Measurements from ENCODE around the gene PI4K2B.
A peak's percentile ranks its signal among the peaks of the same experiment; 100 is the strongest.
"Not testable (repeated sequence)": the region's sequence is repeated elsewhere in the genome, so short reads cannot be mapped to it uniquely, and the experiment has no call there.

PI4K2B gene

DNA sequence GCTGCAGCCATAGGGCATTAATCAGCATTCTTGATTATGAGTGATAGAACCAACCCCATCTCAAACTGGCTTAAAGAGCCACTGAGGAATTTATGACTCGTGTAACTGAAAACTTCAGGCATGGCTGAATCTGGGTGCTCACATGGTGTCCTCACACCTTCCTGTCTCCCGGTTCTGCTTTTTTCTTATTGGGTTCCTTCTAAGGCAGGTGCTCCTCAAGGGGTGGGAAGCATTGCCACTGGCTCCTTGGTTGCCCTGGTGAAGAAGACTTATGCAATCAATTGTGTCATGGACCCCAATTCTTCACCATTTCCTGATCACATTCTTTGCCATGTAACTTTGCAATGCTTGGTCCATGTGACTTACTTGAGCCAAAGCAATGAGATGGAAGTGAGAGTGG, 74.5 kb downstream of the PI4K2B start:
- no peak for DNase-seq

DNA sequence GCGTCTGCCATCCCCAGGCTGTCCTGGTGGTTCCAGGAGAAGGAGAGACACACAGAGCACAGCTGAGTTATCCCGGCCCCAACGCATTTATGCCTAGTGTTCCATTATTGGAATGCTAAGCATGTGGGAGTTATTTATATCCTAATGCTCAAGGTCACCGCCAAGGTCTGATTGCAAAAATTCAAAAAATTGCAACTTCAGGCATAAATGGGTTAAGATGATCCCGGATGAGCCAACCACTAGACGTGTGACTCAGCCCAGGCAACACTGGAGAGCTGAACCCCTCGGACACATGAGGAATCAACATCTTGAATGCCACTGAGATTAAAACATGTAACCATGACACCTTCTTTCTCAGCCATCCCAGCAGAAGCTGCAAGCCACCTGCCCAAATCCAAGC, 74.9 kb downstream of the PI4K2B start:
- DNase-seq, result no peak

DNA sequence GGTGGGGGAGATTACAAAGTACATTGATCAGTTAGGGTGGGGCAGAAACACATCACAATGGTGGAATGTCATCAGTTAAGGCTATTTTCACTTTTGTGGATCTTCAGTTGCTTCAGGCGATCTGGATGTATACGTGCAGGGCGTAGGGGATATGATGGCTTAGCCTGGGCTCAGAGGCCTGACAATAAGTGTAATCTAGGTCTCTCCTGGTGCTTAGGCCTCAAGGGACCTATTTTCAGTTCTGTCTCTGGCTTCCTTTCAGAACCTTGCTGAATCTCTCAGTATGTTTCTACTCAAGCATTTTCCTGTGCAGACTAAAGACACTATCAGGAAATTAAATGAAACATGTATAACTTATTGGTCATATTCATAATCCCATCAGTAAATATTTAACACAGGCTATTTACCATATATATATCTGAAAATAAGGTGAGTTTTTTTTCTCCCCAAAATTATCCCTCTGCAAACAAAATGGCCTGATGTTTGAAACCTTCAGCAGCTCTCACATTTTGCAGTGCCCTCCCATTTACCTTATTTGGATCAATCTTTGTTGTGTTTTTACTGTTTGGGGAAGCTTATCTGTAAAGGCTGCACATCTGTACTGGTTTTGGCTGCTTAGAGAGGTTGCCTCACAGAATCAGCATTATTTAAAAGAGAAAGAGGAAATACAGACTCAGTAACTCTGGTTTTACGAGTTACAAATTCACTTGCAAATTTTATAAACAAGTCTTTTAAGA, 76.4 kb downstream of the PI4K2B start:
- DNase-seq, result no peak

DNA sequence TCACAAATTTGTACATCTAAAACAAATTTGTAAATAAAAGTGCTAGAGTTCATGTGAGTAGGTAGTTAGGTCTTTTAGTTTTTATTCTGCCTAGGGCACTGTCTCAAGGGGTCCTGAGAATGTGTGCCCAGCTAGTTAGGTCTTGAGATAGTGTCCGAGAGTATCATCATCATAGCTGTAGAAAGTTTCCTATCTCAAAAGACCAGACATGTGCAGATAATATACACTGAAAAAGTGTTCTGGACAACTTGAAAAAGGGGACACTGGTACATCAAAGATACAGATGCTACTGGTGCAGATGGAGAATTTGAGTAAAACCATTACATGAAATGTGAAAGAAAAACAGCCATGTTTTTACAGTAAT, 77.0 kb downstream of the PI4K2B start:
- DNase-seq, result no peak

DNA sequence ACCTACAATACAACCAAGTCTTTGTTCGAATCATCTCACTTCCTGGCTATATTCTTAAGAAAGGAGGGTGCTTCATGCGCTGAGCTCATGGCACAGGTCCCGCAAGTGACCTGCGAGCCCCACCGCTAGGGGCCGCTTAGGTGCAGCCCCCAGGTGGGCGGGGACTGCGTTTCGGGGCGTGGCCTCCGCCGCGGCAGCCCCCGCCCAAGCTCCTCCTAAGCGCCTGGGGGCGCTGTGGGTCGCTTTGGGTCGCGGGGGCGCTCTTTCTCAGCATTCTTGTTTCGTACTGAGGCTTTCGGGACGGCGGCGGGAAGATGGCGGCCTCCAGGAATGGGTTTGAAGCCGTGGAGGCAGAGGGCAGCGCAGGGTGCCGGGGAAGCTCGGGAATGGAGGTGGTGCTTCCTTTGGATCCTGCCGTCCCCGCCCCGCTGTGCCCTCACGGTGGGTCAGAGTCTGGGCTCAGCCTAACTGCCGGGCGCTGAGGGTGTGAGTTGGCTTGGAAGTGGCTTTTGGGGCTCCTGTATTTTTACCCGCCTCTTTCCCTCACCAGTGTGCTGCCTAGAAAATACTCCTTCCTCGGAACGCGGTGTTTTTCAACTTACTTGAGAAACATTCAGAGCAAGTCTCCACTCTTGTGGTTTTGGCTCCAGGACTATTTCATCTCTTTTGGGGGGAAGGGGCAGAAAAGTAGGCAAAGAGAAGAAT, 78.8 kb downstream of the PI4K2B start, which contains the start of gene ZCCHC4:
ZCCHC4 (plus strand) TSS at position 279 of the 705 bp plus-strand sequence; CDS start at position 315, 36 bp downstream.
- peak; percentile 40 for DNase-seq

DNA sequence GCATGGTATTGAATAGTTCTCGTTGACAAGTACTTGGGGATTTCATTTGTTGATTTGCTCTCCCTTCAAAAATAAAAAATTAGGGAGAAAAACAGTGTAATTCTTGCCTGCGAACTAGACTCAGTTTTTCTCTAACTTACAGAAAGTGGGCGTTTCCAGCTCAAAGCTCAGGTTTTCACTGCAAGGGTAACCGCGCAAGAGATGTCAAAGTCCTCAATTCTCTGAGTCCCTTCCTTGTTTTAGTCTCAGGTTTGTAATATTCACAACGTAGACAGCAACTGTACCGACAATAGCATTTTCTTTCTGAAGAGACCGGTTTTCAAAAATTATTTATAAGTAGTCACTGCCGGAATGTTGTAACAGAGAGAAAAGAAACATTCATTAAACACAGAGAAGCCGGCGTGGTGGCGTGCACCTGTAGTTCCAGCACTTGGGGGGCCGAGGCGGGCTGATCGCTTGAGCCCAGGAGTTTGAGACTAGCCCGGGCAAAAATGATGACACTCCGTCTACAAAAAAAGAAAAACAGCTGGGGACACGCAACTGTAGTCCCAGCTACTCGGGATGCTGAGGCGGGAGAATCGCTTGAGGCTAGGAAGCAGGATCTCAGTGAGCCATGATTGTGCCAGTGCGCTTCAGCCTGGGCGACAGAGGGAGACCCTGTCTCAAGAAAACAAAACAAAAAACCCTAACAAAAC, 79.5 kb downstream of the PI4K2B start:
- DNase-seq, result peak; percentile 1

DNA sequence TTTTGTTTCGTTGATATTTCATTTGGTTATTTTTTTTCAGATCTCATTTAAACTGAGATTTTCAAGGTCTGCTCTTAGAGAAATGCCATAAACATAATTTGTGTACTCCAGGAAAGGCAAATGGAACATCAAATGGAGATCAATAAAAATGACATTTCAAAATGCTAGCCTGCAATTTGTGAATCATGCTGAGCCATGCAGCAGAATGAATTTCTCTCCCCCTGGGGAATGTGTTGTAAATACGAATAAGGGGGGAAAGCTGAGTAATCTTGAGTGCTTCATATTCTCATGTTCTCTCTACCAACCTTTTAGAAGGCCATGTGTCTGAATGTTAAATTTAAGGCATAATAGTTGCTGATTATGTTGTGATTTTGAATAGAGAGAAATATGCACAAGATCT, 86.5 kb downstream of the PI4K2B start:
- DNase-seq, result no peak

DNA sequence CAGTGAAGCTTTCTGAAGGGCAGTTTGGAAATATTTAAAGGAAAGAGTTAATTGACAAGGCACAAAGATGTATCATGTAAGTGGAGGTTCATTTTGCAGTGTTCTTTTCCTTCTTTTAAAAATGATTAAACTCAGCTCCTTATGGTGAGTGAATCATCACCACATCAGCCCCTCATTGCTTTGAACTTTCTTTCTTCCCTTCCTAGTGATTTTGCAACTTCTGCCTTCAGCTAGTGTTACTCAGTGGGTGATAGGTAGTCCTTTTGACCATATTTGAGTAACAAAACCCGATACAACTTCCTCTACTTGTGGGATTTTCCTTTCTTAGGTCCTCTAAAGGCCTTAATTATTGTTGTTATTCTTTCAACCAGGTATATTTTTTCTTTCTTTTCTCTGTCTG, 86.9 kb downstream of the PI4K2B start:
- no peak for DNase-seq

DNA sequence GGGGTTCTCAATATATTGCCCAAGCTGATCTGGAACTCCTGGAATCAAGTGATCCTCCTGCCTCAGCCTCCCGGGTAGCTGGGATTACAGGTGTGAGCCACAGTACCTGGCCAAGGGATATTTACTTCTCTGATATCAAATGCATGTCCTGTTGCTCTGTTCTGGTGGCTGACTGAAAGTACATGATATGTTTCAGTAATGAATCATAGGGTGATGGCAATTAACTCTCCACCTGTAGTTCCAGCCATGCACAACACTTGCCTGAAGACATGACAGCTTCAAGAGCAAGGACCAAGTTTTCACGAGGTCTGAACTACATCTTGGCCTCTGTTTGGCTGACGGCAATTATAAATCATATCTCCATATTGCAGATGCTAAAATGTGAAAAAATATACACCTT, 87.9 kb downstream of the PI4K2B start:
- no peak for DNase-seq

DNA sequence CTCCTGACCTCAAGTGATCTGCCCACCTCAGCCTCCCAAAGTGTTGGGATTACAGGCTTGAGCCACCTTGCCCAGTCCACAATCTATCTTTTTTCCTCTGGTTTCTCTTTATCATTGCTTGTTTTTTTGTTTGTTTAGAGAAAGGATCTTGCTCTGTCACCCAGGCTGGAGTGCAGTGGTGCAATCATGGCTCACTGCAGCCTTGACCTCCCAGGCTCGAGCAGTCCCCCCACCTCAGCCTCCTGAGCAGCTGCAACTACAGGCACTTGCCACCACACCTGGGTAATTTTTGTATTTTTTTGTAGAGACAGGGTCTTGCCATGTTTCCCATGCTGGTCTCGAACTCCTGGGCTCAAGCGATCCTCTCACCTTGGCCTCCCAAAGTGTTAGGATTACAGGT, 94.6 kb downstream of the PI4K2B start:
- not testable (repeated sequence) for DNase-seq
